GM21723 (cell line): Measurements from ENCODE around the gene VTI1B.

Source experiments
- ATAC-seq: cut with Tn5 transposase; IDR thresholded peaks from one replicate; pipeline ENCODE4 v1.9.1; 2021; ENCODE audit warnings: mild to moderate bottlenecking, moderate library complexity; ENCODE audit not compliant: unreplicated experiment

Gene VTI1B

GRCh38 chr14:67680121-67680602, 5.7 kb upstream of the VTI1B start:
- peak; percentile 98 for ATAC-seq

GRCh38 chr14:67679006-67679405, 4.6 kb upstream of the VTI1B start:
- no peak for ATAC-seq

- no peak for ATAC-seq
Observed at GRCh38 chr14:67675219-67675582, 769 bp upstream of the VTI1B start.

GRCh38 chr14:67674139-67674479, 323 bp downstream of the VTI1B start:
- peak; percentile 61 for ATAC-seq

- no peak for ATAC-seq
Observed at GRCh38 chr14:67673451-67673850, 981 bp downstream of the VTI1B start.

- no peak for ATAC-seq
Observed at GRCh38 chr14:67668559-67668958, 5.9 kb downstream of the VTI1B start.

GRCh38 chr14:67666750-67667449, 7.5 kb downstream of the VTI1B start:
- ATAC-seq = no peak

- no peak for ATAC-seq
Observed at GRCh38 chr14:67665868-67666267, 8.6 kb downstream of the VTI1B start.

GRCh38 chr14:67663633-67664032, 10.8 kb downstream of the VTI1B start:
- no peak for ATAC-seq

- no peak for ATAC-seq
Observed at GRCh38 chr14:67653651-67654280, 20.7 kb downstream of the VTI1B start.

GRCh38 chr14:67652189-67652588, 22.2 kb downstream of the VTI1B start:
- no peak for ATAC-seq

- ATAC-seq = no peak
Observed at GRCh38 chr14:67650694-67651093, 23.7 kb downstream of the VTI1B start.

- ATAC-seq = no peak
Observed at GRCh38 chr14:67650151-67650550, 24.3 kb downstream of the VTI1B start.

- ATAC-seq = no peak
Observed at GRCh38 chr14:67646131-67646530, 28.3 kb downstream of the VTI1B start.

- ATAC-seq = no peak
Observed at GRCh38 chr14:67645414-67645813, 29.0 kb downstream of the VTI1B start.

GRCh38 chr14:67644428-67644827, 30.0 kb downstream of the VTI1B start:
- no peak for ATAC-seq

- ATAC-seq = no peak
Observed at GRCh38 chr14:67643713-67644112, 30.7 kb downstream of the VTI1B start.

GRCh38 chr14:67641902-67642749, 32.3 kb downstream of the VTI1B start:
- no peak for ATAC-seq

- ATAC-seq = no peak
Observed at GRCh38 chr14:67641480-67641879, 33.0 kb downstream of the VTI1B start.

- ATAC-seq = no peak
Observed at GRCh38 chr14:67638642-67639041, 35.8 kb downstream of the VTI1B start.

GRCh38 chr14:67636361-67636919, 38.0 kb downstream of the VTI1B start:
- no peak for ATAC-seq
